Thymus (tissue), 11 donors: ENCODE measurements around the gene CDC25A. TPM values are rescaled to one million over a fixed set of nuclear protein-coding genes. Genes with fewer than 3 reads are reported as not detected.
"Not testable (repeated sequence)": the region's sequence is repeated elsewhere in the genome, so short reads cannot be mapped to it uniquely, and the experiment has no call there.

Experiments
- DNase-seq, 9 donors: peaks; one replicate each; pipeline ENCODE4 v3.0.0-alpha.2; 2013; ENCODE audit warnings: low spot score in 9 of 9, low read depth in 6 of 9, missing footprints in 1 of 9
- H3K27ac ChIP-seq, 2 donors: one replicate each; pipeline ENCODE4 v1.5.1; 2013; ENCODE audit warnings: control low read depth in 1 of 2, low read depth in 1 of 2, low read length in 1 of 2, mild to moderate bottlenecking in 1 of 2, moderate library complexity in 1 of 2
- H3K27me3 ChIP-seq, 2 donors: one replicate each; pipeline ENCODE4 v1.5.1; 2013; ENCODE audit warnings: low read length in 1 of 2; ENCODE audit not compliant: control insufficient read depth in 2 of 2, insufficient read depth in 1 of 2
- H3K36me3 ChIP-seq, 2 donors: one replicate each; pipeline ENCODE4 v1.5.1; 2013; ENCODE audit warnings: low read length in 1 of 2, mild to moderate bottlenecking in 1 of 2, moderate library complexity in 1 of 2; ENCODE audit not compliant: control insufficient read depth in 2 of 2, insufficient read depth in 2 of 2
- H3K4me1 ChIP-seq, 2 donors: one replicate each; pipeline ENCODE4 v1.5.1; 2013; ENCODE audit warnings: low read length in 2 of 2; ENCODE audit not compliant: control insufficient read depth in 2 of 2, insufficient read depth in 2 of 2
- H3K4me3 ChIP-seq, 2 donors: one replicate each; pipeline ENCODE4 v1.5.1; 2013; ENCODE audit warnings: low read length in 2 of 2, control low read depth in 1 of 2, mild to moderate bottlenecking in 1 of 2
- H3K9me3 ChIP-seq, 2 donors: one replicate each; pipeline ENCODE4 v1.5.1; 2013; ENCODE audit warnings: low read length in 1 of 2, mild to moderate bottlenecking in 1 of 2; ENCODE audit not compliant: control insufficient read depth in 2 of 2, insufficient read depth in 1 of 2
- WGBS: extraction: QIAGEN DNeasy Blood & Tissue Kit; methylation state at CpG from one replicate; pipeline ENCODE4 v1.1.7; 2013; 5-methylcytosine and 5-hydroxymethylcytosine counted together
- polyA plus RNA-seq: library from polyadenylated mRNA; stranded (reverse); fragments of 200-250 nt; gene quantifications from one replicate; pipeline ENCODE4 v1.2.3, GENCODE V29; 2013
- total RNA-seq: library from RNA; stranded (reverse); fragments of 120-200 nt; gene quantifications from one replicate; pipeline ENCODE4 v1.2.4, GENCODE V29; 2013
- donor health status: healthy.

Gene CDC25A
- total and polyA plus RNA-seq, 2 donors = 0.71 to 17.2 TPM

- Histone ChIP-seq H3K4me3 (no peak overlapping the region), H3K27ac (no peak overlapping the region), H3K4me1 (peaks cover 0 to 19% of the 10 kb centered on the region in 2 donors), H3K36me3 (no peaks in the 10 kb centered on the region), H3K9me3 (no peaks in the 10 kb centered on the region), H3K27me3 (no peaks in the 10 kb centered on the region)
- WGBS = 96% methylated on average over 9 of the region's 9 CpGs
- DNase-seq = no peak
Observed at GRCh38 chr3:48220746-48221145, 32.5 kb upstream of the CDC25A start.

GRCh38 chr3:48219543-48219942 is 31.3 kb upstream of the CDC25A start:
- 97% methylated on average over 3 of the region's 3 CpGs for WGBS
- H3K36me3 ChIP-seq = no peaks in the 10 kb centered on the region
- DNase-seq = no peak
- no peak overlapping the region for H3K4me3 ChIP-seq
- no peak overlapping the region for H3K27ac ChIP-seq
- no peaks in the 10 kb centered on the region for H3K9me3 ChIP-seq
- H3K4me1 ChIP-seq = peaks cover 0 to 10% of the 10 kb centered on the region in 2 donors
- no peaks in the 10 kb centered on the region for H3K27me3 ChIP-seq

DNA sequence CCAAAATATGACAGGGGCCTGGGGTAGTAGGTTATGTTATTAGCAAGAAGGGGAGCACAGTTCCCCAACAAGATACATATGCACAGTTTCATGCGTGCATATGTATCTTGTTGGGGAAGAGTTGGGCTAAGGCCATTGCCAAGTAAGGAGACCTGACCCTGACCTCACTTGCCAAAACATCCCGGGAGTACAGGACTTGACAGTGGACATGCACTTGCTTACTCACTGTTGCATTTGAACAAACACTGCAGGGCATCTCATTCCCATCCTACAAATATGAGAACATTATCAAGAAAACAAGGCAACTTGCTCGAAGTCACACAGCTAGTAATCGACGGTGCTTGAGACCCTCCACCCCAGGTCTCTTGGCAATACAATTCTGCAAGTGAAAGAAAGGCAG is 30.3 kb upstream of the CDC25A start:
- Histone ChIP-seq H3K4me1 (peaks cover 0 to 10% of the 10 kb centered on the region in 2 donors), H3K27ac (no peak overlapping the region), H3K4me3 (no peak overlapping the region), H3K36me3 (no peaks in the 10 kb centered on the region), H3K27me3 (no peaks in the 10 kb centered on the region), H3K9me3 (no peaks in the 10 kb centered on the region)
- 98% methylated on average over 5 of the region's 5 CpGs for WGBS
- no peak for DNase-seq

- Histone ChIP-seq H3K9me3 (no peaks in the 10 kb centered on the region), H3K4me3 (no peak overlapping the region), H3K4me1 (peaks cover 0 to 3% of the 10 kb centered on the region in 2 donors), H3K36me3 (no peaks in the 10 kb centered on the region), H3K27me3 (no peaks in the 10 kb centered on the region), H3K27ac (no peak overlapping the region)
- WGBS = 90% methylated on average over 4 of the region's 4 CpGs
- no peak for DNase-seq
Observed at GRCh38 chr3:48217449-48217848, 29.2 kb upstream of the CDC25A start.

DNA sequence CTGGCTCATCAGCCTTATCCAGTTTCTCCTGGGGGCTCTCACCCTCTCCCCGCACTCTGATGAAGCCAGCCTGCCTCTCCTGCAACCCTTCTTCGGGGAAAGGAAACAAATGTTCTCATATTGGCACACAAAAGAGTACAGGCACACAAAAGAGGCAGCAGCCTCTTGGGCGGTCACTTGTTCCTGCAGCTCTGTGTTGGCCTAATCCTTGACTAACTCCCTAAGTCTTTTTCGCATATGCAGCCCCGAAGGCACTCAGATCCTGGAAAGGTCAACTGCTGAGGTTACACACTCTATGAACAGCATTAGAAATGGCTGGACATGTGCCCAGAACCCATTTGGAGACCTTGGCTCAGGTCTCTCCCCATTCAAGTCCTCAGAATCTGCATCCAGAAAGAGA is 27.7 kb upstream of the CDC25A start:
- Histone ChIP-seq H3K4me1 (no peaks in the 10 kb centered on the region), H3K27me3 (no peaks in the 10 kb centered on the region), H3K9me3 (no peaks in the 10 kb centered on the region), H3K4me3 (no peak overlapping the region), H3K27ac (no peak overlapping the region), H3K36me3 (no peaks in the 10 kb centered on the region)
- DNase-seq = no peak
- WGBS = 93% methylated on average over 5 of the region's 5 CpGs

DNA sequence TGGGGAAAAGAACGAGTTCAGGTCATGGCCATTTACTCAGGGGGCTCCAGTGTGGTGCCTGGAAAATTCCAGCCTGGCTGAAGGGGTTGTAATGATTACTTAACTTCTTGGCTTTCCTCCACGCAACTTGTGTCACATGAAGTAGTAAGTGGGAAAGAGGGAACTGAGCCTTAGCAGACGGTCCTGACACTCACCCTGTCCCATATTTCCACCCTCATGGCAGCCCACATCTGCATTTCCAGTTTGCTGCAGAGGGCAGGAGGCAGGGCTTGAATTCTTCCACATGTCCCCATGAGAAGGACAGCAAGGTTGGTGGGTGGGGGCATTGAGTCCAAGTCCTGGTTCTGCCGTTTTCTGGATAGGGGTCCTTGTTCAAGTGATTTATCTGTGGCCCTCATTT is 27.2 kb upstream of the CDC25A start:
- WGBS = 76% methylated on average over 4 of the region's 4 CpGs
- no peaks in the 10 kb centered on the region for H3K27me3 ChIP-seq
- H3K36me3 ChIP-seq = no peaks in the 10 kb centered on the region
- H3K9me3 ChIP-seq = no peaks in the 10 kb centered on the region
- H3K4me3 ChIP-seq = no peak overlapping the region
- H3K4me1 ChIP-seq = no peaks in the 10 kb centered on the region
- no peak overlapping the region for H3K27ac ChIP-seq
- no peak for DNase-seq

- Histone ChIP-seq H3K4me1 (no peaks in the 10 kb centered on the region), H3K27ac (no peak overlapping the region), H3K9me3 (no peaks in the 10 kb centered on the region), H3K36me3 (no peaks in the 10 kb centered on the region), H3K27me3 (no peaks in the 10 kb centered on the region), H3K4me3 (no peak overlapping the region)
- WGBS = 88% methylated on average over 3 of the region's 3 CpGs
- no peak for DNase-seq
Observed at GRCh38 chr3:48215019-48215418, 26.8 kb upstream of the CDC25A start.

- H3K36me3 ChIP-seq = no peaks in the 10 kb centered on the region
- no peak overlapping the region for H3K4me3 ChIP-seq
- no peak overlapping the region for H3K27ac ChIP-seq
- H3K4me1 ChIP-seq = no peaks in the 10 kb centered on the region
- H3K9me3 ChIP-seq = no peaks in the 10 kb centered on the region
- H3K27me3 ChIP-seq = no peaks in the 10 kb centered on the region
- WGBS = 96% methylated on average over 3 of the region's 3 CpGs
- no peak for DNase-seq
Observed at GRCh38 chr3:48214225-48214624, 26.0 kb upstream of the CDC25A start.

GRCh38 chr3:48211776-48212175 is 23.6 kb upstream of the CDC25A start:
- not testable (repeated sequence) for H3K36me3 ChIP-seq, DNase-seq, H3K4me1 ChIP-seq, H3K4me3 ChIP-seq, H3K9me3 ChIP-seq, H3K27me3 ChIP-seq, H3K27ac ChIP-seq
- 96% methylated on average over 15 of the region's 36 CpGs for WGBS

DNA sequence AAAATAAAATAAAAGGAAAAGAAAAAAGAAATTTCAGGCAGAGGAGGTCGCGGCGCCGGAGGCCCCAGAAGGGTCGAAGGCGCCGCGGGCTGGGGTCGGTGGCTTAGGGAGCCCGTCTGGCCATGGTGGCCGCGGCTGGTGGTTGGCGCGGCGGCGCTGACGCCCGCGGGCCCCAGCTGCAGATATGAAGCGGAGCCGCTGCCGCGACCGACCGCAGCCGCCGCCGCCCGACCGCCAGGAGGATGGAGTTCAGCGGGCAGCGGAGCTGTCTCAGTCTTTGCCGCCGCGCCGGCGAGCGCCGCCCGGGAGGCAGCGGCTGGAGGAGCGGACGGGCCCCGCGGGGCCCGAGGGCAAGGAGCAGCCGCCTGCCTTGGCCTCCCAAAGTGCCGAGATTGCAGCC is 22.3 kb upstream of the CDC25A start:
- not testable (repeated sequence) for H3K4me3 ChIP-seq, H3K36me3 ChIP-seq, H3K27me3 ChIP-seq, DNase-seq, H3K27ac ChIP-seq, H3K4me1 ChIP-seq, H3K9me3 ChIP-seq
- 86% methylated on average over 40 of the region's 48 CpGs for WGBS
